Neural cell (in vitro differentiated cells): Measurements from ENCODE around the gene MAD1L1. TPM values are rescaled to one million over a fixed set of nuclear protein-coding genes. Genes with fewer than 3 reads are reported as not detected.

Source experiments
- H2AFZ ChIP-seq: fragments of 200-600, 300-800 bp; sonication (generic), shearing (Covaris generic); 2 replicates; pipeline ENCODE4 v1.6.0; 2014; ENCODE audit warnings: low read depth, mild to moderate bottlenecking, antibody characterized with exemption, low read length, moderate library complexity
- H3F3A ChIP-seq: fragments of 200-600 bp; shearing (Covaris generic); 2 replicates; pipeline ENCODE4 v1.6.1; 2016; ENCODE audit warnings: mild to moderate bottlenecking, moderate library complexity, mixed read lengths, antibody characterized with exemption, low read length; ENCODE audit not compliant: insufficient read depth, poor library complexity, severe bottlenecking
- H3K27ac ChIP-seq: fragments of 200-600, 300-800 bp; sonication (generic), shearing (Covaris generic); 2 replicates; pipeline ENCODE4 v1.5.1; 2014; ENCODE audit warnings: mild to moderate bottlenecking, low read length, moderate library complexity
- H3K27me3 ChIP-seq: fragments of 300-800, 200-600 bp; sonication (generic), shearing (Covaris generic); 2 replicates; pipeline ENCODE4 v1.6.0; 2014; ENCODE audit warnings: mild to moderate bottlenecking, low read depth, low read length, moderate library complexity; ENCODE audit not compliant: insufficient read depth
- H3K36me3 ChIP-seq: fragments of 300-800, 200-600 bp; sonication (generic), shearing (Covaris generic); 2 replicates; pipeline ENCODE4 v1.5.1; 2014; ENCODE audit warnings: mild to moderate bottlenecking, antibody characterized with exemption, low read length, moderate library complexity; ENCODE audit not compliant: insufficient read depth
- H3K4me2 ChIP-seq: fragments of 300-800, 200-600 bp; sonication (generic), shearing (Covaris generic); 2 replicates; pipeline ENCODE4 v1.6.0; 2014; ENCODE audit warnings: mild to moderate bottlenecking, low read length
- H3K4me3 ChIP-seq: fragments of 300-800, 200-600 bp; sonication (generic), shearing (Covaris generic); 2 replicates; pipeline ENCODE4 v1.5.1; 2014; ENCODE audit warnings: mild to moderate bottlenecking, low read length, moderate library complexity
- H3K79me2 ChIP-seq: fragments of 200-600 bp; shearing (Covaris generic); replicated peaks from 2 replicates; pipeline ENCODE4 v1.6.0; 2014; ENCODE audit warnings: mild to moderate bottlenecking, low read length, moderate library complexity; ENCODE audit not compliant: insufficient read depth
- H3K9ac ChIP-seq: fragments of 300-800, 200-600 bp; sonication (generic), shearing (Covaris generic); 2 replicates; pipeline ENCODE4 v1.6.1; 2016; ENCODE audit warnings: mild to moderate bottlenecking, low read length, mixed read lengths
- H3K9me2 ChIP-seq: fragments of 200-600 bp; shearing (Covaris generic); 2 replicates; pipeline ENCODE4 v1.6.1; 2016; ENCODE audit warnings: mild to moderate bottlenecking, low read length, mixed read lengths; ENCODE audit not compliant: insufficient read depth
- H3K9me3 ChIP-seq: fragments of 200-600, 300-800 bp; sonication (generic), shearing (Covaris generic); 2 replicates; pipeline ENCODE4 v1.6.1; 2016; ENCODE audit warnings: mild to moderate bottlenecking, mixed run types, low read length, moderate library complexity, mixed read lengths
- H4K20me1 ChIP-seq: fragments of 200-600 bp; shearing (Covaris generic); 2 replicates; pipeline ENCODE4 v1.6.1; 2016; ENCODE audit warnings: mild to moderate bottlenecking, mixed run types; ENCODE audit not compliant: insufficient read depth
- CTCF ChIP-seq: fragments of 450-650 bp; IDR thresholded peaks from 2 replicates; pipeline ENCODE4 v1.5.1; 2014; ENCODE audit warnings: antibody characterized with exemption, mild to moderate bottlenecking, moderate library complexity; ENCODE audit not compliant: poor library complexity, severe bottlenecking
- EP300 ChIP-seq: fragments of 450-650 bp; conservative IDR thresholded peaks from 2 replicates; pipeline ENCODE4 v1.6.1; 2014; ENCODE audit warnings: antibody characterized with exemption, mild to moderate bottlenecking, moderate library complexity; ENCODE audit not compliant: poor library complexity, severe bottlenecking
- EZH2 ChIP-seq: fragments of 200-600, 300-800 bp; shearing (Covaris generic), sonication (generic); IDR thresholded peaks from 2 replicates; pipeline ENCODE4 v1.6.1; 2014; ENCODE audit warnings: antibody characterized with exemption, low read length, borderline replicate concordance, mild to moderate bottlenecking; ENCODE audit not compliant: insufficient read depth, poor library complexity, severe bottlenecking
- MXI1 ChIP-seq: fragments of 450-650 bp; conservative IDR thresholded peaks from 2 replicates; pipeline ENCODE4 v1.6.1; 2014; ENCODE audit warnings: antibody characterized with exemption, mild to moderate bottlenecking; ENCODE audit not compliant: poor library complexity, severe bottlenecking
- POLR2AphosphoS5 ChIP-seq: IDR thresholded peaks from 2 replicates; pipeline ENCODE4 v1.6.1; 2012
- RAD21 ChIP-seq: fragments of 450-650 bp; conservative IDR thresholded peaks from 2 replicates; pipeline ENCODE4 v1.6.1; 2014; ENCODE audit warnings: antibody characterized with exemption, mild to moderate bottlenecking, moderate library complexity
- SMC3 ChIP-seq: fragments of 450-650 bp; conservative IDR thresholded peaks from 2 replicates; pipeline ENCODE4 v1.6.1; 2014; ENCODE audit warnings: antibody characterized with exemption, mild to moderate bottlenecking, moderate library complexity; ENCODE audit not compliant: poor library complexity
- TAF1 ChIP-seq: IDR thresholded peaks from 2 replicates; pipeline ENCODE4 v1.6.1; 2012; ENCODE audit warnings: low read depth
- polyA plus RNA-seq: library from polyadenylated mRNA; depleted of rRNA; stranded (reverse); fragments of >200 nt; gene quantifications from 2 replicates; pipeline ENCODE4 v1.2.3, GENCODE V29; 2014
- TF ChIP-seq, protein P1 (sequence below): IDR thresholded peaks from 2 replicates; pipeline ENCODE4 v1.6.1; 2012; ENCODE audit warnings: borderline replicate concordance

The MAD1L1 gene
- polyA plus RNA-seq, 1 donor from 2014 or later = 31.4 TPM

DNA sequence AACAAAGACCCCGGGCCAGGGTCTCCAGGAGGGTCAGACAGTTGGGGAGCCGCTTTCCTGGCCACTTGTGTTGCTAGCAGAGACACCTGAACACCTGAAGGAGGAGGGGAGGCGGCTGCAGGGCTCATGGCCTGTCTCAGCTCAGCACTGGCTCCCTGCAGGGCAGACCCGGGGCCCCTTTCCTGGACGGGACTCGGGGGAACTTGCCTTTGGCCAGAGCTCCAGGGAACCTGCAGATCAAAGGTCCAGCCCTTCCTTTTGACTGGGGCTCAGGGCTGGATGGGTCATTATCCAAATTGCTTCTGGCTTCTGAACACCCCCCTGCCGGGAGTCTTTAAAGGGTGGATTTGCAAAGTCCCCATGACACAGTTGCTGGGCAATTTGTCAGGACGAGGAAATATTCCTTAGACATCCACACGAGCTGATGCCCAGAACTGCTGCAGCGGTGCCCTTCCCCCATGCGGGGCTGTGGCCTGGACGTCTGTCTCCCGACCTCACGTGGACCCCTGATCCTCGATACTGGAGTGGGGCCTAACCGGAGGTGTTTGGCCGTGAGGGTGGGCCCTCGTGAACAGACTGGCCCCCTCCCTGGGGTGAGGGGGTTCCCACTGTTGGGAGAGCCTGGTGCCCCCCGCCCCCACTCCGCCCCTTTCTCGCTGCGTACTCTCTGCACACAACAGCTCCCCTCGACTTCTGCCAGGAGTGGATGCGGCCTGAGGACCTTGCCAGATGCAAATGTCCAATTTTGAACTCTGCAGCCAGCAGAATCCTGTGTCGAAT lies 368.4 kb downstream of the MAD1L1 start:
- TF ChIP-seq SMC3 = no peak
- no peak for TF ChIP-seq MXI1
- no peak for TF ChIP-seq EZH2
- no peak for TF ChIP-seq RAD21
- TF ChIP-seq EP300 = no peak
- TF ChIP-seq CTCF = no peak
- TF ChIP-seq, protein P1, sequence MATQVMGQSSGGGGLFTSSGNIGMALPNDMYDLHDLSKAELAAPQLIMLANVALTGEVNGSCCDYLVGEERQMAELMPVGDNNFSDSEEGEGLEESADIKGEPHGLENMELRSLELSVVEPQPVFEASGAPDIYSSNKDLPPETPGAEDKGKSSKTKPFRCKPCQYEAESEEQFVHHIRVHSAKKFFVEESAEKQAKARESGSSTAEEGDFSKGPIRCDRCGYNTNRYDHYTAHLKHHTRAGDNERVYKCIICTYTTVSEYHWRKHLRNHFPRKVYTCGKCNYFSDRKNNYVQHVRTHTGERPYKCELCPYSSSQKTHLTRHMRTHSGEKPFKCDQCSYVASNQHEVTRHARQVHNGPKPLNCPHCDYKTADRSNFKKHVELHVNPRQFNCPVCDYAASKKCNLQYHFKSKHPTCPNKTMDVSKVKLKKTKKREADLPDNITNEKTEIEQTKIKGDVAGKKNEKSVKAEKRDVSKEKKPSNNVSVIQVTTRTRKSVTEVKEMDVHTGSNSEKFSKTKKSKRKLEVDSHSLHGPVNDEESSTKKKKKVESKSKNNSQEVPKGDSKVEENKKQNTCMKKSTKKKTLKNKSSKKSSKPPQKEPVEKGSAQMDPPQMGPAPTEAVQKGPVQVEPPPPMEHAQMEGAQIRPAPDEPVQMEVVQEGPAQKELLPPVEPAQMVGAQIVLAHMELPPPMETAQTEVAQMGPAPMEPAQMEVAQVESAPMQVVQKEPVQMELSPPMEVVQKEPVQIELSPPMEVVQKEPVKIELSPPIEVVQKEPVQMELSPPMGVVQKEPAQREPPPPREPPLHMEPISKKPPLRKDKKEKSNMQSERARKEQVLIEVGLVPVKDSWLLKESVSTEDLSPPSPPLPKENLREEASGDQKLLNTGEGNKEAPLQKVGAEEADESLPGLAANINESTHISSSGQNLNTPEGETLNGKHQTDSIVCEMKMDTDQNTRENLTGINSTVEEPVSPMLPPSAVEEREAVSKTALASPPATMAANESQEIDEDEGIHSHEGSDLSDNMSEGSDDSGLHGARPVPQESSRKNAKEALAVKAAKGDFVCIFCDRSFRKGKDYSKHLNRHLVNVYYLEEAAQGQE = no peak
- no peak for TF ChIP-seq POLR2AphosphoS5
- TF ChIP-seq TAF1 = no peak
- H3K4me2 ChIP-seq = no peak overlapping the region
- no peaks in the 10 kb centered on the region for H3K36me3 ChIP-seq
- no peaks in the 10 kb centered on the region for H3K27me3 ChIP-seq
- no peaks in the 10 kb centered on the region for H3K9me2 ChIP-seq
- H3K79me2 ChIP-seq = no peaks in the 10 kb centered on the region
- H3K9me3 ChIP-seq = no peaks in the 10 kb centered on the region
- H4K20me1 ChIP-seq = no peaks in the 10 kb centered on the region
- no peak overlapping the region for H3K4me3 ChIP-seq
- no peaks in the 10 kb centered on the region for H3F3A ChIP-seq
- H3K27ac ChIP-seq = no peak overlapping the region
- no peak overlapping the region for H2AFZ ChIP-seq
- no peak overlapping the region for H3K9ac ChIP-seq

DNA sequence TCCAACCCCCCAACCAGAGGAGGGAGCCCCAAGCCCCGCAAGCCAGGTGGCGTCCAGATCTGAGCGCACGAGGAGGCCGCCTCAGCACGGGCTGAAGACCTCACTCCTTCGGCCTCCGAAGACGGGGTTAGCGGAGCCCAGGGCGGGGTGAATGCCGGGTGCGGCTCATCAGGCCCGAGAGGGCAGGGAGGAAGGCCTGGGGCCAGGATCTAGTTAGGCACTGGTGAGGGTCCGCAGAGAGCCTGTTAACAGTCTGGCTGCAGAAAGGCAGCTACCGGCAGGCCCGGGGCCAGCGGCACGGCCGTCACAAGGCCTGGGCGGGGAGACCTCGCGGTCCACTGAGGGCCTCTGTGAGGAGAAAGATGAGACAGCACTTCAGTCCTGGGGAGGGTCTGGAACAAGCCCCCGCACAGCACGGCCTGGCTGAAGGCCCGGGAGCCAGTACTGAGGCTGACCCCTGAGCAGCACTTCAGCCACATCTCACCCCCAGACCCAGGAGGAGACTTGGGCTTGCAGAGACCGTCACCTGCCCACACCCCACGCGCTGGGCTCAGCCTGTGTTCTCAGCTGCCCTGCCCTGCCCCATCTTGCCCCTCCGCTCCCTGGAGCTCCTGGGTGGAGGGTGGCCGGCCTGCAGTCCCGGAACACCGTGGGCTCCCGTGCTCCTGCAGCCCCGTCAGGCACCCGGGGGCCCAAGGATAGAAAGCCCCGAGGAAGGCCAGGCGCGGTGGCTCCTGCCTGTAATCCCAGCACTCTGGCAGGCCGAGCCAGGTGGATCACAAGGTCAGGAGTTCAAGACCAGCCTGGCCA lies 369.4 kb downstream of the MAD1L1 start:
- Histone ChIP-seq H3K4me3 (no peak overlapping the region), H3K9me3 (no peaks in the 10 kb centered on the region), H4K20me1 (no peaks in the 10 kb centered on the region), H3K9ac (no peak overlapping the region), H3K27me3 (no peaks in the 10 kb centered on the region), H3K79me2 (no peaks in the 10 kb centered on the region), H3K9me2 (no peaks in the 10 kb centered on the region), H3K27ac (no peak overlapping the region), H3K36me3 (no peaks in the 10 kb centered on the region), H3K4me2 (no peak overlapping the region), H3F3A (no peaks in the 10 kb centered on the region), H2AFZ (no peak overlapping the region)
- TF ChIP-seq EP300 = no peak
- TF ChIP-seq, protein P1 = no peak
